Keratinocyte (primary cell): ENCODE results near the gene UGT1A1. TPM values are rescaled to one million over a fixed set of nuclear protein-coding genes. Genes with fewer than 3 reads are reported as not detected.

Experiments
- DNase-seq: peaks from one replicate; pipeline ENCODE4 v3.0.0-alpha.2; 2011; ENCODE audit warnings: low read depth, missing footprints, low spot score
- FAIRE-seq: peaks from 2 replicates; lab custom pipeline; 2011; peaks lifted over from hg19 to GRCh38; lab: Jason Lieb, UNC
- H2AFZ ChIP-seq: 2 replicates; pipeline ENCODE4 v1.6.0; 2012; ENCODE audit warnings: low read length, control low read depth, inconsistent platforms; ENCODE audit not compliant: control insufficient read depth
- H3K27ac ChIP-seq: 2 replicates; pipeline ENCODE4 v1.5.1; 2011; ENCODE audit warnings: low read length; ENCODE audit not compliant: control insufficient read depth, insufficient read depth
- H3K27me3 ChIP-seq: 3 replicates; pipeline ENCODE4 v1.6.0; 2011; ENCODE audit warnings: low read length; ENCODE audit not compliant: control insufficient read depth, insufficient read depth; ENCODE audit errors: extremely low read depth
- H3K36me3 ChIP-seq, 2 experiments: 2 replicates in 1 of 2; 3 replicates in 1 of 2; pipeline ENCODE4 v1.5.1; 2011; ENCODE audit warnings: low read length in 2 of 2, mild to moderate bottlenecking in 1 of 2; ENCODE audit not compliant: control insufficient read depth in 2 of 2, insufficient read depth in 2 of 2; ENCODE audit errors: extremely low read depth in 1 of 2
- H3K4me1 ChIP-seq: 3 replicates; pipeline ENCODE4 v1.5.1; 2011; ENCODE audit warnings: low read length; ENCODE audit not compliant: control insufficient read depth, insufficient read depth; ENCODE audit errors: extremely low read depth
- H3K4me2 ChIP-seq: 3 replicates; pipeline ENCODE4 v1.6.0; 2011; ENCODE audit warnings: low read depth, low read length; ENCODE audit not compliant: control insufficient read depth, insufficient read depth; ENCODE audit errors: extremely low read depth
- H3K4me3 ChIP-seq, 3 experiments: fragments of 200-600 bp in 1 of 3; sonication (generic) in 1 of 3; 2 replicates in 2 of 3; 3 replicates in 1 of 3; pipeline ENCODE4 v1.5.1; 2011 to 2016; ENCODE audit warnings: low read length in 3 of 3, mild to moderate bottlenecking in 3 of 3, control low read depth in 2 of 3, inconsistent platforms in 1 of 3, low read depth in 1 of 3, mixed read lengths in 1 of 3, mixed run types in 1 of 3, moderate library complexity in 1 of 3; ENCODE audit not compliant: control insufficient read depth in 2 of 3, insufficient read depth in 2 of 3; ENCODE audit errors: extremely low read depth in 1 of 3
- H3K79me2 ChIP-seq: 2 replicates; pipeline ENCODE4 v1.6.0; 2012; ENCODE audit warnings: low read length; ENCODE audit not compliant: control insufficient read depth, insufficient read depth
- H3K9ac ChIP-seq: 3 replicates; pipeline ENCODE4 v1.6.0; 2011; ENCODE audit warnings: low read length; ENCODE audit not compliant: control insufficient read depth, insufficient read depth; ENCODE audit errors: extremely low read depth
- H3K9me1 ChIP-seq: 3 replicates; pipeline ENCODE4 v1.6.0; 2011; ENCODE audit warnings: low read length; ENCODE audit not compliant: control insufficient read depth, insufficient read depth; ENCODE audit errors: extremely low read depth
- H3K9me3 ChIP-seq: 2 replicates; pipeline ENCODE4 v1.5.1; 2012; ENCODE audit warnings: low read depth, low read length; ENCODE audit not compliant: control insufficient read depth
- H4K20me1 ChIP-seq: 3 replicates; pipeline ENCODE4 v1.6.0; 2011; ENCODE audit warnings: low read length; ENCODE audit not compliant: control insufficient read depth, insufficient read depth; ENCODE audit errors: extremely low read depth
- CTCF ChIP-seq, 3 experiments: IDR thresholded peaks in 1 of 3; conservative IDR thresholded peaks in 1 of 3; optimal IDR thresholded peaks in 1 of 3; 2 replicates in 2 of 3; 3 replicates in 1 of 3; pipeline versions ENCODE3 to v1.5.1; 2011; ENCODE audit warnings: low read length in 3 of 3, mild to moderate bottlenecking in 3 of 3, moderate library complexity in 2 of 3, control low read depth in 1 of 3, inconsistent platforms in 1 of 3; ENCODE audit not compliant: insufficient read depth in 2 of 3; ENCODE audit errors: extremely low read depth in 1 of 3
- EZH2 ChIP-seq: IDR thresholded peaks from one replicate; pipeline ENCODE4 v1.6.1; 2012; ENCODE audit warnings: inconsistent platforms, mild to moderate bottlenecking, low read length, moderate library complexity
- dilution Hi-C: fragments of 300-500 bp; cut with MboI; formaldehyde crosslinking; loops from one replicate; pipeline ENCODE4 v1.7.0; 2020; ENCODE audit warnings: low sequenced_read_pairs; ENCODE audit not compliant: extremely low pct_ligation_motif_present
- polyA plus RNA-seq, 5 experiments: library from polyadenylated mRNA; depleted of rRNA in 3 of 5; stranded (reverse) in 3 of 5; stranded (forward) in 1 of 5; unstranded in 1 of 5; fragments of >200 nt; gene quantifications; 1 replicate in 1 of 5; 2 replicates in 3 of 5; 3 replicates in 1 of 5; pipeline versions ENCODE4 v1.2.1 to v1.2.3, GENCODE V29; 2011 to 2012; ENCODE audit warnings: missing spikeins in 2 of 5, low read depth in 1 of 5, low replicate concordance in 1 of 5

The UGT1A1 gene
- polyA plus RNA-seq, 1 donor (not counting 4 experiments of a cell fraction or from before 2014, with no cell fraction given), result 2.7 TPM

GRCh38 chr2:233775414-233775813, 15.3 kb downstream of the UGT1A1 start:
- Histone ChIP-seq H3K27me3 (no peaks in the 10 kb centered on the region), H3K9ac (no peak overlapping the region), H3K4me2 (no peak overlapping the region), H3K4me1 (no peaks in the 10 kb centered on the region), H3K27ac (no peak overlapping the region), H3K9me1 (no peaks in the 10 kb centered on the region), H3K79me2 (no peaks in the 10 kb centered on the region), H3K9me3 (peaks cover 3% of the 10 kb centered on the region), H3K36me3 (peaks cover 0 to 9% of the 10 kb centered on the region in 2 experiments), H4K20me1 (no peaks in the 10 kb centered on the region), H3K4me3 (no peak overlapping the region), H2AFZ (no peak overlapping the region)
- FAIRE-seq (no peak), DNase-seq (no peak)
- TF ChIP-seq CTCF (optimal IDR thresholded peaks at IDR 0.05 in 1 of 3, IDR thresholded peaks at IDR 0.05 in 1 of 3, conservative IDR thresholded peaks at IDR 0.05 in 1 of 3; ENCODE audit: extremely low read depth in 1 of 3, insufficient read depth in 2 of 3, low read length in 3 of 3), result no peak
- TF ChIP-seq EZH2, result no peak
- dilution Hi-C loops, result no loop called here

- Histone ChIP-seq H3K9ac (no peak within 1 kb of the TSS), H3K36me3 (no peaks in the 10 kb centered on the region), H4K20me1 (no peaks in the 10 kb centered on the region), H3K79me2 (no peaks in the 10 kb centered on the region), H3K4me2 (no peak within 1 kb of the TSS), H3K4me3 (no peak within 1 kb of the TSS), H3K9me3 (peaks cover 3% of the 10 kb centered on the region), H3K4me1 (no peaks in the 10 kb centered on the region), H2AFZ (no peak within 1 kb of the TSS), H3K27me3 (no peaks in the 10 kb centered on the region), H3K27ac (no peak within 1 kb of the TSS), H3K9me1 (no peaks in the 10 kb centered on the region)
- dilution Hi-C loops, result no loop called here
- FAIRE-seq (no peak), DNase-seq (no peak)
- TF ChIP-seq CTCF (optimal IDR thresholded peaks at IDR 0.05 in 1 of 3, IDR thresholded peaks at IDR 0.05 in 1 of 3, conservative IDR thresholded peaks at IDR 0.05 in 1 of 3; ENCODE audit: extremely low read depth in 1 of 3, insufficient read depth in 2 of 3, low read length in 3 of 3) (no peak), EZH2 (no peak)
These were observed 18.0 kb downstream of the UGT1A1 start, which contains the start of gene MROH2A for GRCh38 chr2:233778030-233778429. TSS of gene MROH2A (plus strand) at chr2:233778330. CDS start at chr2:233779359, 1,029 bp downstream.
